ENCODE measurements around the gene ALDH1L2.

- TF ChIP-seq CTCF (IDR thresholded peaks at IDR 0.05), result no peak
- TF ChIP-seq POLR2A (IDR thresholded peaks at IDR 0.05), result no peak
Observed at GRCh38 chr12:105100207-105100985, 16.1 kb upstream of the ALDH1L2 start.

Measured in thyroid gland (tissue), 4 donors.